Stomach smooth muscle (tissue), 2 donors: ENCODE data around the gene ARSB.

ENCODE experiments used
- H3K27ac ChIP-seq: one replicate; pipeline ENCODE4 v1.7.0; 2013; ENCODE audit warnings: mild to moderate bottlenecking, low read length, inconsistent platforms
- H3K27me3 ChIP-seq, 2 donors: one replicate each; pipeline ENCODE4 v1.7.0; 2013; ENCODE audit warnings: low read length in 2 of 2; ENCODE audit not compliant: insufficient read depth in 2 of 2, control insufficient read depth in 1 of 2
- H3K36me3 ChIP-seq, 2 donors: one replicate each; pipeline ENCODE4 v1.7.0; 2013; ENCODE audit warnings: low read length in 2 of 2; ENCODE audit not compliant: control insufficient read depth in 2 of 2, insufficient read depth in 2 of 2
- H3K4me1 ChIP-seq: one replicate; pipeline ENCODE4 v1.7.0; 2013; ENCODE audit warnings: low read length; ENCODE audit not compliant: control insufficient read depth, insufficient read depth
- H3K4me3 ChIP-seq, 2 donors: one replicate each; pipeline ENCODE4 v1.7.0; 2013; ENCODE audit warnings: low read length in 2 of 2
- H3K9ac ChIP-seq, 2 donors: one replicate each; pipeline ENCODE4 v1.7.0; 2013; ENCODE audit warnings: low read length in 2 of 2, mild to moderate bottlenecking in 1 of 2
- H3K9me3 ChIP-seq, 2 donors: one replicate each; pipeline ENCODE4 v1.7.0; 2013; ENCODE audit warnings: low read length in 2 of 2; ENCODE audit not compliant: control insufficient read depth in 2 of 2
- donor health status: healthy.
- donor health status: Pancreatic carcinoma.

The ARSB gene

DNA sequence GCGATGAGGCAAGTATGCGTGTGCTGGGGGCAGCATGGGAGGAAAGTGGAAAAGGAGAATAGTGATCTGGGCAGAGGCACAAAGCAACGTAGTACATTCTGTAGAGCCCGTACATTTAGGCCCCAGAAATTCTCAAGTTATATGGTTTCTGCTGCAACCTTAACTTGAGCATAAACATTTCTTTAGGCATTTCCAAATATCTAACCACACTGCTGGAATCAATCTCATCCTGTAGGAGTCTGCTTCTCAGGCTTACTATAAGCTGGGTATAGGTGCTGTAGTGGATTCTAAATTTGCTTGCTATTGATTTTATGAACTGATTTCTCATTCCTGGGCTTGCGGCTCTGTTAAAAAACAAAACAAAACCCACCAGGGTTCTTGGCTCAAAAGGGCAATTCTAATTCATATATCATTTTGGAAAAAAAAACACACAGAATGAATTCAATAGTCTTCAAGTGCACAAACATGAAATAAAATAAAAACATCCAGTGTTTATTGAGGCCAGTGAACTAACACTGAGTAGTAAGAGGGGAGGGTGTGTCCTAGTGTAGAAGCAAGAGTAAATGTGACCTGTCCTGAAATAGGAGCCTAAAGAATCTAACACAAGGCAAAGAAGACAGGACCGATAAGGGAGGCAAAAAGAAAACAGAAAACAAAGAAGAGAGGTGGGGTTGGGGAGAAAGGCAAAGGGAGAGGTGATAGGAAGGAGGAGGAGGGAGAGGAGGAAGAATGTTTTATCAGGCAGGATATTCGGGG, 191.0 kb downstream of the ARSB start:
- no peaks in the 10 kb centered on the region for H3K27me3 ChIP-seq
- no peak overlapping the region for H3K27ac ChIP-seq
- no peaks in the 10 kb centered on the region for H3K36me3 ChIP-seq
- H3K9ac ChIP-seq = no peak overlapping the region
- no peaks in the 10 kb centered on the region for H3K9me3 ChIP-seq
- no peak overlapping the region for H3K4me3 ChIP-seq
- no peaks in the 10 kb centered on the region for H3K4me1 ChIP-seq

DNA sequence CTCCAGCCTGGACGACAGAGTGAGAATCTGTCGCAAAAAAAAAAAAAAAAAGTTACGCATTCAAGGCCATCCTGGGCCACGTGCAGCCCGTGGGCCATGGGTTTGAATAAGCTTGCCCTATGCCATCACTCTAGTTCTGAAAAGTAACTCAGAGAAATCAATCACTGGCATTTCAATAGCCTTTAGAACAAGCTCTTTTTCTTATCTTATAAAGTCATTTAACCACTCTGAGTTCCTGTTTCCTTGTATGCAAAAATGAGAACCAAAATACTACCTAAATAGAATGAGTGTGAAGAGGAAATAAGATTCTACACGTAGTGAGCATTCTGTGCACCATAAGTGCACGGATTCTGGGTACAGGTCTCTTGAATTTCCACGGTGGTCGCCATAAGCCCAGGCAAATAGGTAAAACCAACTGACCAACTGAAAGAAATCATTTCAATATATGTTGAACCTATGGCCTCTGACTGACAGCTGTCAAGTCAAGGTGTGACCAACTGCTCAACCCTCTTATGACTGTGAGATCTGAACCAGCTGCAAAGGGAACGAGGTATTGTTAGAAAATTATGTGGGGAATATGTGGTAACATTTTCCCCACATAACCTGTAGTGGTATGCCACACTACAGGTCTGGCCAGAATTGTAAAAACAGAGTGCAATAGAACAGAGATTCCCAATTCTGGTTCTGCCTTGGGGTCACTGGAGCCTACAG, 192.6 kb downstream of the ARSB start:
- H3K4me3 ChIP-seq = no peak overlapping the region
- no peaks in the 10 kb centered on the region for H3K36me3 ChIP-seq
- H3K27me3 ChIP-seq = no peaks in the 10 kb centered on the region
- H3K4me1 ChIP-seq = peaks cover 3% of the 10 kb centered on the region
- H3K27ac ChIP-seq = no peak overlapping the region
- no peaks in the 10 kb centered on the region for H3K9me3 ChIP-seq
- no peak overlapping the region for H3K9ac ChIP-seq

DNA sequence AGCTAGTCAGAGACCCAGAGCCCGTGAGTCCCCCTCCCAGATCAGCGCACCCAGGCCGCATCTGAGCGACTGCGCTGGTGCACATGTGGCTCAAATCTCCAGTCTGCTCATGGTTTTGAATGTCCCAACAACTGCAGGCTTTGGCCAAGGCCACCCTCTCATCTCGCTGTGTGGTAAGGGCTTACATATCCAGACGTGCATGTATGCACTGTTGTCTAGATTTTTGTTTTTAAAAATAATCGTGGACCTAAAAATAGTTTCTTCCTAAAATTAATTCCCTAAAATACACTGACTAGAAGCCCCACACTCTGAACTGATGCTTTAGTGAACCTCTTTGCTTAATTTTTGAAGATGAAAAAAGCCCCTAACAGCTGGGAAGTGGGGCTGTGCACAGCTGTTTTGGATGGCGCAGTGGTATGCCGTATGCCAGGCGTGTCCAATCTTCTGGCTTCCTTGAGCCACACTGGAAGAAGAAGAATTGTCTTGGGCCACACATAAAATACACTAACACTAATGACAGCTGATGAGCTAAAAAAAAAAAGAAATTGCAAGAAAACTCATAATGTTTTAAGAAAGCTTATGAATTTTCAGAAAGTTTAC, 193.5 kb downstream of the ARSB start:
- Histone ChIP-seq H3K9me3 (no peaks in the 10 kb centered on the region), H3K36me3 (no peaks in the 10 kb centered on the region), H3K9ac (no peak overlapping the region), H3K4me3 (no peak overlapping the region), H3K4me1 (peaks cover 3% of the 10 kb centered on the region), H3K27ac (no peak overlapping the region), H3K27me3 (no peaks in the 10 kb centered on the region)

DNA sequence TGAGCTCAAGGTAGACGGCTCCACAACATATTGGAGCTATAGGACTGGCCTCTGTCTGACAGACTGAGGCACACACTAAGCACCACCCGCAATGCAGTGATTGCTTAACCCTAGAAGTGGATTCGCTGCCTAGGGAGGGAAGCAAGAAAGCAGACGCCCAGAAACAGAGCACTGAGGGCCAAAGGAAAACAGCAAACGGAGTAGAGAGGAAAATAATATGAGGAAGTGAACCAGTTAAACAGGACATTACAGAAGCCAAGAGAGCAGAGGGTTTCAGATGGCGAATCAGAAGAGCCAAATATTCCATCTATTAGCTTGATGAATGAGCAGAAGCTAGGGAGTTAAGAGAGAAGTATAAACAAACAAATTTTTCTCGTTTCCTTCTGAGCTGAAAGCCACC, 197.3 kb downstream of the ARSB start:
- H3K9me3 ChIP-seq = no peaks in the 10 kb centered on the region
- H3K27me3 ChIP-seq = no peaks in the 10 kb centered on the region
- peak overlapping the region; percentile 17 to 28 for H3K4me3 ChIP-seq
- no peaks in the 10 kb centered on the region for H3K36me3 ChIP-seq
- peak overlapping the region; percentile 49 for H3K27ac ChIP-seq
- H3K9ac ChIP-seq = peak overlapping the region in 1 of 2 donors; percentile 26
- H3K4me1 ChIP-seq = peaks cover 3% of the 10 kb centered on the region

DNA sequence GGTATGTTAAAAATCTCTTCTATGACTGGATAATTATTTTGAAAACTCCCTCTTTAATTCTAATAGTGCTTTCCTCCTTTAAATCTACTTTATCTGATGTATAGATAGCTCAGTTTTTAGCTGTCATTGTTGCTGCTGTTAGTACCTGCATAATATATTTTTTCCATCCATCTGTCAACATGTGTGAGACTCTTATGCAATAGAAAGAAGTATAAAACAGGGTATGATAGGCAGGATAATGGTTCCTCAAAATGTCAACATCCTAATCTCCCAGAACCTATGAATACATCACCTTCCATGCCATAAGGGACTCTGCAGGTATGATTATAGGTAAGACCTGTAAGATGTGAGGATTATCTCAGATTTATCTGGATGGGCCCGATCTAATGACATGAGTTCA, 199.7 kb downstream of the ARSB start:
- H3K9ac ChIP-seq = no peak overlapping the region
- H3K4me1 ChIP-seq = peaks cover 3% of the 10 kb centered on the region
- no peaks in the 10 kb centered on the region for H3K9me3 ChIP-seq
- H3K4me3 ChIP-seq = no peak overlapping the region
- H3K27ac ChIP-seq = no peak overlapping the region
- peaks cover 0 to 2% of the 10 kb centered on the region in 2 donors for H3K36me3 ChIP-seq
- no peaks in the 10 kb centered on the region for H3K27me3 ChIP-seq

DNA sequence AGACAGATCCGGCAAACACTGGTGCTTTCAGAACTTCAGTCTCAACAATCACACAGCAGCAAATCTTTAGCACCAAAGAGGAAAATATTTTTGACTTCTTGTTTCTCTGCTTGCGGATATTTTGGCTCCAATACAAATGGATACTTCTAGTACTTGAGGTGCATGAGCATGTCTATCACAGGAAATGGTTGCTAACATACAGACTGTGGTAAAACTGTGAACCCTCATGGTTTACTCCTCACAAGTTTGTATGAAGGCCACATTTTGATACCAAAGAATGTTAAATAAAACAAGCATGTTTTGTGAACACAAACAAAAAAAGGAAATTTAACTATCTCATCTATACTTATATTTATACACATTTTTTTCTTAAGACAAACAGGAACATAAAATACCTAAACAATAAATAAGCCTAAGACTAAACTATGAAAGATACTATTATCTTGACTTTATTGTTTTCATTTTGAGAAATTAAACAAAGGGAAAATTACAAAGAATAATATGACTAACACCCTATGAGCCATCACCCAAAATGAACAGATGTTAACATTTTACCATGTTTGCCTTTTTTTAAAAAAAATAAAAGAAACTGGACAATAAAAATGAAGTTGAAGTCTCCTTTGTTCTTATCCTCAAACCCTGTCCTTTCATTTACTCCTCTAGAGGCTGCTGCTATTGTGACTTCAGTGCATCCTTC, 201.5 kb downstream of the ARSB start:
- H3K27ac ChIP-seq = no peak overlapping the region
- H3K9me3 ChIP-seq = no peaks in the 10 kb centered on the region
- H3K9ac ChIP-seq = no peak overlapping the region
- no peak overlapping the region for H3K4me3 ChIP-seq
- H3K36me3 ChIP-seq = peaks cover 0 to 2% of the 10 kb centered on the region in 2 donors
- no peaks in the 10 kb centered on the region for H3K27me3 ChIP-seq
- H3K4me1 ChIP-seq = peaks cover 3% of the 10 kb centered on the region

DNA sequence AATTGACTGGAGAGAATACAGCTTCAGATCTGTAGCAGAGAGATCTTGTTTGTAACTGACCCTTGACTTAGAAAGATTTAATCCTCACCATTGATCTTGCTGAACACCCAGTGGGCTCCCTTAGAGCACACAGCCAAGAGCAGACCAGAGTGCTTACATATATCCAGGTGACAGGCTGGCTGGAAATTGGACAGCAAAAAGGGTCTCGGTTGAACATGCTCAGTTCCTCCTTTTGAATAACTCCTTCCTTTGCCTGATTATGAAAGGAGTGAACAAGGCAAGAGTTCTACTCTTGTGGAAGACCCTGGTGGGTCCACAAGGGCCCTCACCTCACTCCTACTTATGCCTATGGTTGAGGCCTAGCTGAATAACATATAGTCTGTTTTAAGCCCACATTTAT, 202.4 kb downstream of the ARSB start:
- no peak overlapping the region for H3K4me3 ChIP-seq
- peaks cover 2% of the 10 kb centered on the region for H3K4me1 ChIP-seq
- H3K9me3 ChIP-seq = no peaks in the 10 kb centered on the region
- H3K27ac ChIP-seq = no peak overlapping the region
- no peak overlapping the region for H3K9ac ChIP-seq
- no peaks in the 10 kb centered on the region for H3K27me3 ChIP-seq
- peaks cover 0 to 2% of the 10 kb centered on the region in 2 donors for H3K36me3 ChIP-seq

DNA sequence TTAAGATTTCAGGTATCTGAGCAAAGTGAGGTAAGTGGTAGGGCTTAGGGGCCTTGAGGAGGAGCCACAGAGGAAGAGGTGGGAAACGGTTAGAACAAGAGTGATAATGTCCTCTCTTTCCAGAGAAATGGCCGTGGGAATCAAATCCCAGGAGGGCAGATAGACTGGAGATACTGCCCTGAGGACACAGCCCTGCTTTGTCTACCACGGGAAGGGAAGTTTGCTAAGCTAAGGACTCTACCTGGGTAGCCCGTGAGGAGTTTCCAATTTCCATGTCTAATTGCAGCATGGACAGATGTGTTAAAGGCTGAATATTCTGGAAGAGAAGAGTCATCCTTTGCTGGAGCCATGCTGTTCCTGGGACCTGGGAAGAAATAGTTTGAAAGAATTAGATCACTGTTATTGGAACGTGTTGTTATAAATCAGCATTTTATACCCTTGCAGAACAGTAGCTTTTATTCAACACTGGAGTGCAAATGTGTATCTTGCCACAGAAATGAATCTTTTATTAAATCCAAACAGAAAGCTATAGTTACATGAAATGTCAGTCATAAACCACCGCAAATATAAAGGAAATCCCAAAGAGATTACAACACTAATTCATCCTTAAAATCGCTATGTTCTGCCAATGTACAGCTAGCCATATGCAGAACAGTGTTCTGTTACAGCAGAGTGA, 203.4 kb downstream of the ARSB start:
- Histone ChIP-seq H3K27me3 (no peaks in the 10 kb centered on the region), H3K9ac (no peak overlapping the region), H3K27ac (no peak overlapping the region), H3K4me3 (no peak overlapping the region), H3K36me3 (peaks cover 0 to 2% of the 10 kb centered on the region in 2 donors), H3K9me3 (no peaks in the 10 kb centered on the region), H3K4me1 (no peaks in the 10 kb centered on the region)

DNA sequence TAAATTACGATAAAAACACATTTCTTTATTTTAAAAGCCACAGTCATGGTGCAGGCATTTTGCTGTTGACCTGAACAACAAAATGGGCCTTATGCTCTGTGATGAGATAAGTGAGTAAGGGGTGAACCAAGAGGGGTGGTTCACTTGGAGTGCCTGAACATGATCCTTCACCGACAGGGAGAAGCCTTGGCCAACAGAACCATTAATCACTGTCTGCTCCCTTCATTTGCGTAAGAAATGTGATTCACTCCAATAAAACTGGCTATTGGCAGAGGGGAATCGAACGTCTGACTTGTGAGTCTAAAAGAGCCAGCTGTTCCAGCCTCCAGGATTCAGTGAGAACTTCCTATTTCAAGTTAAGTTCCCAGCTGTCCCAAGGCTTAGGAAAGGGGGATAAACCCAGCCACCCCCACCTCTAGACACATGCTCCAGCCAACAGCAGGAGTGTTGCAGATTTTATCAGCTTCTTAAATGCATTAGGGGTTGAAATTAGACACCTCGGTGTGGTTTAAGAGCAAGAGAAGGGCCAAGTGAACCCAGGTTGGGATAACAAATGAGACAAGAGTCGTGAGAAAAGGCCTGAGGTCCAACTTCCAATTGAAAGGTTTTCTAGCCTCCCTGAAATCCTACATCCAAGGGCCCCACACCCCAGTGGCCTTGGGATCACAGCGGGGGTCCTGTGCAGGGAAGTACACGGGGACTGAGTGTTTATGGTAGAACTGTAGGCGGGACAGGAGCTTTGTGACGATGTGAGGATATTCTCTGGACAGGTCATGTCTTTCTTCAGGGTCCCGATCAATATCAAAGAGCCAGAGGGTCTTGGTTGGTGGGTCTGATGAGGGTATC, 205.1 kb downstream of the ARSB start:
- no peaks in the 10 kb centered on the region for H3K27me3 ChIP-seq
- no peaks in the 10 kb centered on the region for H3K4me1 ChIP-seq
- H3K36me3 ChIP-seq = peaks cover 0 to 2% of the 10 kb centered on the region in 2 donors
- H3K4me3 ChIP-seq = no peak overlapping the region
- no peak overlapping the region for H3K27ac ChIP-seq
- H3K9me3 ChIP-seq = no peaks in the 10 kb centered on the region
- no peak overlapping the region for H3K9ac ChIP-seq
